GM10847 (cell line): ENCODE results near the gene SEC23A.

Source experiments
- POLR2A ChIP-seq: IDR thresholded peaks from 2 replicates; pipeline ENCODE4 v1.6.1; 2011; ENCODE audit not compliant: insufficient read length; ENCODE audit errors: extremely low read depth

The SEC23A gene

GRCh38 chr14:39102969-39103957 lies at the start of gene SEC23A:
SEC23A (minus strand) TSS chr14:39103235; CDS start chr14:39096118, 7,117 bp downstream.
- peak; percentile 74 for TF ChIP-seq POLR2A

- no peak for TF ChIP-seq POLR2A
These were observed 42.4 kb upstream of the SEC23A start for GRCh38 chr14:39145266-39145966.

DNA sequence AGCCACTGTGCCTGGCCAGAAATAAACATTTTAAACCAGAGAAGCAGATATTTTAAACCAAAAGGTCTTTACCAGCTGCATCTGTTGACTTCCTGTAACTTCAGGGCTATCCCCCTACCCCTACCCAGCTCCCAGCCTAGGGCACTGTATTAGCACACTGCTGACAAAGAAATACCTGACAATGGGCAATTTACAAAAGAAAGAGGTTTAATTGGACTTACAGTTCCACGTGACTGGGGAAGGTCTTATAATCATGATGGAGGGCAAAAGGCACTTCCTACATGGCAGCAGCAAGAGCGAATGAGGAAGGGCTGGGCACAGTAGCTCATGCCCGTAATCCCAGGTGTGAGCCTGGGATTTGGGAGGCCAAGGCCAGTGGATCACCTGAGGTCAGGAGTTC lies 37.1 kb upstream of the SEC23A start:
- TF ChIP-seq POLR2A = no peak

DNA sequence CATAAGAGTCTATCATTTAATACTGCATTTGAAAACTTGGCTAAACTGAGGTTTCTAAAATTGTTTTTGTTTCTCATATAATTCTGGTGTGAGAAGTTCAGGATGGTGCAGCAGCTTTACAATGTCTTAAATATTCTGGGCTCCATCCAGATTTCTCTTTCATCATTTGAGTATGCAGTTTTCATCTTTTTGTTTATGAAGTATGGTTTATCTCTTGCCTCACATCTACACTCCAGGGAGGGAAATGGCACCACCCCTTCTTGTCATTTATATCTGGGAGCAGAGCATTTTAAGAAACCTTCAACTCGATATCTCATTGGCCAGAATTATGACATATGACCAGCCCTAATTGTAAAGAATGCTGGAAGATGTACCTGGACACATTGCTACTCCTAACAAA lies 35.4 kb upstream of the SEC23A start:
- no peak for TF ChIP-seq POLR2A

DNA sequence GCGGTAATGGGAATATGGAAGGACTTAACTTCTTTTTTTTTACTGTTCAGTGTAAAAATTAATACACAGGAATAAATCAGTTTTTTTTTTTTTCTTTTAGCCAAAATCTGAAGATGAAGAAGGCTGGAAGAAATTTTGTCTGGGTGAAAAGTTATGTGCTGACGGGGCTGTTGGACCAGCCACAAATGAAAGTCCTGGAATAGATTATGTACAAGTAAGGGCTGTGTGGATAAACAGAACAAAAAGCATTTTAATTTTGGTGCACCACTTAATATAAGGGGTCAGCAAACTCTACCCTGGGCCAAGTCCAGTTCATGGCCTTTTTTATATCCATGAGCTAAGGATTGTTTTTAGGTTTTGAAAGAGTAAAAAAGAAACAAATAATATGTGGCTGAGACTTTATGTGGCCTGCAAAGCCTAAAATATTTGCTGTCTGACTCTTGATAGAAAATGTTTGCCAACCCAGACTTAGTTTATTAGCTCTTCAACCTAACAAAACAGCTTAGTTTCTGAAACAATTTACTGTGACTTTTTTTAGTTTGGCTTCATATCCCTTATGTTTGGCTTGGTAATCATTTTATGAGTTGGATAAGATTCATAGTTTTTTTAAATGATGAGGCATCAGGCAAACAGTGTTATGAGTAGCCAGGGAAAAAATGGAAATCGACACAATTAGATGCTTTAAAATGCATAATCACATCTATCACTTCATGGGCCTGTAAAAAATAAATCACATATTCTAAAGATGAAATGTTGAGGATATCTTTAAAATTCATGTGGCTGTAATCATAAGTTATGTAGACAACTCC lies 19.5 kb upstream of the SEC23A start:
- no peak for TF ChIP-seq POLR2A

DNA sequence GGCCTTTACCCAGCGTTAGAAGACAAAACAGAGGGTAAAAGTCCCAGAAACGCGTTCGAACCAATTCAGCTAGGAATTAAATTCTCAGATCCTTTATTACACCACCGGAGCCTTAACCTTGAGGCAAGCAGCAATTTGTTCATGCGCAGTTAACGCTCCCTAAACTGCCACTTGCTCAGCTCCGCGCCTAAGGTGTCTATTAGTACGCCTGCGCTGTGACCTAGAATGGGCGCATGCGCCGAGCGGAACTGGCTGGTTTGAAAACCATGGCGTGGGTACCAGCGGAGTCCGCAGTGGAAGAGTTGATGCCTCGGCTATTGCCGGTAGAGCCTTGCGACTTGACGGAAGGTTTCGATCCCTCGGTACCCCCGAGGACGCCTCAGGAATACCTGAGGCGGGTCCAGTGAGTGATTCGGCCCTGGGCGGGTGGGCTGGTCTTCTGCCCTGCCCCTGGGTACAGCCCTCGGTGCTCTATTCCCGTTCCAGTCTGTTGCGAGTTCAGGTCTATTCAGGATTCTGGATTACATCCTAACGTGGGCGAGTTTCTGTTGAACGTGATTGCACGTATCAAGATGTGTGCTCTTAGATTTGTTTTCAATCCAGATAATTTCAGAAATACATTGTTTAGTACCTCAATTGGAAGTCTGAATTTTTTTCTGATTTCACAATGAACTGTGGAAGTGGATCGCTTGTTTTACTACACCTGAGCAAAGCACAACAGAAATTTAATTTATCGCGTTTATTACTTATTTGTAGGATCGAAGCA lies 11.2 kb upstream of the SEC23A start, which contains the start of gene GEMIN2:
TSS of gene GEMIN2 (plus strand) at position 251 of the 766 bp plus-strand sequence. CDS start at position 267, 16 bp downstream.
- TF ChIP-seq POLR2A = peak; percentile 78

DNA sequence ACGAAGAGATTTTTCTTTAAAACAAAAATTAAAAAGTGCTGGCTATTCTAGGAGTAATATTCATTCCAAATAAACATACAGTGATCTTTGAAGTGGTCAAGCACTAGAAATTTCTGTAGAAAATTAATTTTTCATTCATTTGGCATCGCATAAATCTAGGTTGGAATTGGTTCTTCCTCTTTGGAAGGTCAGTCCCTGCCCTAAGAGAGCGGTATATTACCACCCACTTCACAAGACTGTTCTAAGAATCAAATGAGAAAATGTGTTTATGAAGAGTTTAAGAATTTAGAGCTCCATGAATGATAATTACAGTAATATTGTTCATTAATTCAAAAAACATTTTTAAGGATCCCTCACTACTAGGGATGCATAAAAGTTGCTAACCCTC lies 10.6 kb upstream of the SEC23A start:
- no peak for TF ChIP-seq POLR2A

DNA sequence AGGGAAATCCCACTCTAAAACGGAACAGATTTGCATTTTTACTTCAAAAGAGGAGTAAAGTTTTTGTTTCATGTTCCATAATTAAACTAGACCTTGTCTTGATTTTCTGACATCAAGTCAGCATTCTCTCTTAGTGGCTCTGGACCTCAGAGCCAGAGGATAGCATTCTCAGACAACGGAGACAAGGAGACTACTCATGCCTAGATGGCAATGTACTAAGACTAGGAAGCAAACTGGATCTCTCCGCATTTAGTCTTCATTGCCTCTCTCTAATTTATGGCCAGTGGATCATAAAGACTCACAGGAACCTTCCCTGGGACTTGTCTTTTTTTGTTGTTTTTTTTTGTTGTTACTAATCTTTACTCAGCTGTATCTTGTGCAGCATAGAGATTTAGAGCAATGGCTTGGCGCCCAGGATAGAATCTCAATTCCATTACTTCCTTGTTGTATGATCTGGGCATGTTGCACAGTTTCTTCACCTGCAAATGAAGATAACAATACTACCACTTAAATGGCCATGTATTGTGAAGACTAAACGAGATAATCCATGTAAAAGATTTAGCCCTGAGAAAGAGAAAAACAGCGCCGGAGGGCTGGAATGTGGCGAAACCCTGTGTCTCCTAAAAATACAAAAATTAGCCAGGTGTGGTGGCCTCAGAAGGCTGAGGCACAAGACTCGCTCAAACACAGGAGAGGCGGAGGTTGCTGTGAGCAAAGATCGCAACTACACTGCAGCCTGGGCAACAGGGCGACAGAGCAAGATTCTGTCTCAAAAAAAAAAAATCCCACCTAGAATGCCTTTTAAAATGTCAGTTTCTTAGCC lies 7.1 kb upstream of the SEC23A start:
- TF ChIP-seq POLR2A = no peak

- TF ChIP-seq POLR2A = no peak
These were observed 5.8 kb upstream of the SEC23A start for GRCh38 chr14:39108791-39109190.

DNA sequence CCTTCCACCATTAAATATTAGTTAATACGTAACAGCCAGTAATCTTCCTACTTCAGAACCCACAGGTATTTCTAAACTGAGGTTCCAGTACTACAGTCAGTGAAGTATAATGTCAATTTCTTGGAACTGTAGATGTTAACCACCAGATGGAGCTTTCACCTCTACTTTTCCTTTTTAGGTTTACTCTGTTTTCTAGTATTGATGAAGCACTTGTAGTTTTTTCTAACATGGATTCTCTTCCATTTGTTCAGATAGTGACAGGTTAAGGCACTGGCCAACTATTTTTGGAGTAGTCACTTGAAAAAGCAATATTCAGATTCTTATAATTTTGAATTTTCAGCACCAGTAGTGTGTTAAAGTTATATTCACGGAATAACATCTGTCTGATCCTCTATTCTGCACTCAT lies 4.6 kb upstream of the SEC23A start:
- TF ChIP-seq POLR2A = no peak

- TF ChIP-seq POLR2A = no peak
These were observed 618 bp downstream of the SEC23A start for GRCh38 chr14:39102265-39102968.

DNA sequence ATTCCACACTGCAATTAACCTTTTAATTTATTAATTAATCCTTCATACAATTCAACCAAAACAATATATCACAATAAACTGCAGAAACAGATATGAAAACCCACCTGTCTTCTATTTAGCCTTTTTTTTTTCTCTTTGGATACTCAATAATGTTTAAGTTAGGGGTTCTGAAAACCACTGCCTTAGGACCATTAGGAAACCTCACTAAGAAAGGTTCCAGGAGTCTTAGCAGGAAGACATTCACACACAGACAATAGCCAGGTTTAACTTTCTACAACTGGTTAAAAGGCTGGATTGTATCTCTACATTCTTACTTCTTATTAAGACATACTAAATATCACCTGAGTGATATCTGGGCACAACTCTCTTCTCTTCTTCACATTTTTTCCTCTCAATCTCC lies 3.3 kb downstream of the SEC23A start:
- TF ChIP-seq POLR2A = no peak

DNA sequence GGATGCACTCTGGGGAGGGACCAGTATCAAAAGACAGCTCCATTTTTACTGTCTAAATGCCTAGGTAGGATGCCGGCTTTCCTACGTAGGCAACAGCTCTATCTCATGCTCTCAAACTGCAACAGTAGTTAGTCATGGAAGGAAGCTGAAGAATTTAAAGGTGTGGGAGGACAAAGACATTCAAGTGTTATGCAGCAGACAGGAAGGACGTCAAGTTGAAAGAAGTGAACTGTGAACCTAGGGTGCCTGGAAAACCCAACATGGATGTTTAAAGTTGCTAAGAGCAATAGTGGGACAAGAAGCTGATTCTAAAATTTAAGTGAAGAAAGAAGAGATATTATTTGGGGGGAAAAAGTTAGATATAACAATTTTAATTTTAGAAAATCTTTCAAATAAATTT lies 5.9 kb downstream of the SEC23A start:
- no peak for TF ChIP-seq POLR2A
